ENCODE measurements around the gene PPIF. TPM values are rescaled to one million over a fixed set of nuclear protein-coding genes. Genes with fewer than 3 reads are reported as not detected.
"Not testable (repeated sequence)": the region's sequence is repeated elsewhere in the genome, so short reads cannot be mapped to it uniquely, and the experiment has no call there.

Gene PPIF
- total and polyA plus RNA-seq, 2 of the 4 experiments (the other 2 are of a cell fraction), result 29.2 to 130 TPM

DNA sequence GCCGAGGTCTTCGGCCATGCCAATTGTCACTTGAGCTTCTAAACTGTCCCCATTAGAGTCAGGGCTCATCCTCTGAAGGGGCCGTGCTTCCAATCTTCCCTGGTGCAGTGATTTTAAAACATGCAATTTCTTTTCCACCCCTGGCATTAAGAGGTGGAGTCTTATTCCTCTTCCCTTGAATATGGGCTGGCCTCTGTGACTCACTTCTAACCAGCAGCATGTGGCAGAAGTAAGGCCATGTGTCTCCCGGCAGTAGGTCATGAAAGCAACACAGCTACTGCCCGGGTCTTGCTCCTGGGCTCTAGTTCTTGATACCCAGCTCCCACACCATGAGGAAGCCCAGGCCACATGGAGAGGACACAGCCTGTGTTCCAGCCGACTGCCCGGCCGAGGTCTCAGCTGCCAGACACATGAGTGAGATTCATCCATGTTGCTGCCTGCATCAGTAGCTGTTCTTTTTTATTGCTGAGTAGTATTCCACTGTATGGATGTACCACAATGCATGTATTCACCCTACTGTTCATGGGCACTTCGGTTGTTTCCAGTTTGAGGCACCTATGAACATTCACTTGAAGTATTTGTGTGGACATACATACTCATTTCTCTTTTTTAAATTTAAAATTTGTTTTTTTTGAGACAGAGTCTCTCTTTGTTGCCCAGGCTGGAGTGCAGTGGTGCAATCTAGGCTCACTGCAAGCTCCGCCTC, 14.5 kb upstream of the PPIF start:
- CTCF ChIA-PET, result interaction anchor here (1.1 kb wide), 1 partner anchor 12 kb away, joined by 4 read pairs; no protein-coding TSS in a partner anchor
- peak overlapping the region; percentile 82; the same call in 1 of the 3 replicates for H2BK15ac ChIP-seq (ENCODE audit: low read depth, low read length)
- ATAC-seq (ENCODE audit: low read depth); H2AK9ac ChIP-seq (replicated peaks; ENCODE audit: low read depth, low read length, poor library complexity); DNase-seq; H3K14ac ChIP-seq (replicated peaks; ENCODE audit: low read depth, low read length); H3K27me3 ChIP-seq (ENCODE audit: control insufficient read depth, insufficient read depth, low read length); H2AFZ ChIP-seq (replicated peaks; ENCODE audit: low read length, poor library complexity); H3K27ac ChIP-seq (ENCODE audit: insufficient read depth, low read length); POLR2A ChIA-PET (ENCODE audit: unreplicated experiment); H3K4me3 ChIP-seq (ENCODE audit: insufficient read depth, low read depth, low read length); intact Hi-C loops (cut with micrococcal nuclease); in situ Hi-C loops (cut with MboI; ENCODE audit: low sequenced_read_pairs); H3K36me3 ChIP-seq (ENCODE audit: control insufficient read depth, insufficient read depth, low read length); H3K4me1 ChIP-seq (ENCODE audit: control insufficient read depth, insufficient read depth, low read length); H3K4me2 ChIP-seq (ENCODE audit: low read depth, low read length); H3K9ac ChIP-seq (ENCODE audit: low read depth, low read length); BruUV-seq (replicated peaks); H4K20me1 ChIP-seq (ENCODE audit: insufficient read depth, low read length); H3K79me1 ChIP-seq (ENCODE audit: low read depth in 1 of 2, low read length in 2 of 2); dilution Hi-C loops (cut with HindIII; ENCODE audit: low sequenced_read_pairs, unreplicated experiment); H4K5ac ChIP-seq (ENCODE audit: low read depth, low read length); H3K9me3 ChIP-seq (ENCODE audit: control insufficient read depth, insufficient read depth, low read length): not testable (repeated sequence)
- 0 out of 2 replicates have a peak overlapping the region, but pooled peaks have one; percentile 41 for H3K56ac ChIP-seq (ENCODE audit: extremely low read depth, insufficient read depth, low read length)
- 100% methylated on average over 1 of the region's 10 CpGs; no CpG with 5 or more reads in 1 of the 2 experiments for WGBS, 2 experiments (ENCODE audit: extremely low coverage in 2 of 2, insufficient read length in 1 of 2)
- H3K23ac ChIP-seq (ENCODE audit: low read depth, low read length), result peak overlapping the region; percentile 80; the same call in 1 of the 2 replicates
- peaks cover 25% of the 10 kb centered on the region for H3K9me1 ChIP-seq (ENCODE audit: insufficient read depth, low read length)
- H2BK120ac ChIP-seq (ENCODE audit: low read depth, low read length), result peak overlapping the region; percentile 93
- peak overlapping the region; percentile 95; the same call in 1 of the 2 replicates for H2AK5ac ChIP-seq (ENCODE audit: low read depth, low read length)
- H4K8ac ChIP-seq (ENCODE audit: low read depth in 2 of 2, low read length in 2 of 2), result peak overlapping the region in 1 of 2 experiments; percentile 77; a peak in 1 of 4 replicates
- H4K91ac ChIP-seq (ENCODE audit: insufficient read depth, low read depth, low read length), result peak overlapping the region; percentile 74; the same call in 1 of the 2 replicates
- H2BK20ac ChIP-seq (ENCODE audit: low read depth, low read length), result peak overlapping the region; percentile 94; the same call in 1 of the 2 replicates
- H2BK5ac ChIP-seq (ENCODE audit: low read depth, low read length, poor library complexity, severe bottlenecking), result peak overlapping the region; percentile 82
- H3K4ac ChIP-seq (ENCODE audit: low read depth, low read length), result peak overlapping the region; percentile 89; the same call in 1 of the 2 replicates
- peak overlapping the region; percentile 87; the same call in 1 of the 2 replicates for H3K18ac ChIP-seq (ENCODE audit: low read depth, low read length)
